Cardiac muscle cell (in vitro differentiated cells and primary cell): Measurements from ENCODE around the gene STING1. TPM values are rescaled to one million over a fixed set of nuclear protein-coding genes. Genes with fewer than 3 reads are reported as not detected.

ENCODE experiments used
- DNase-seq, 2 donors: peaks; one replicate each; pipeline versions ENCODE4 v3.0.0 to v3.0.0-alpha.2; 2010 to 2017; ENCODE audit warnings: low read depth in 1 of 2, low spot score in 1 of 2
- H3K27ac ChIP-seq: fragments of 200-600 bp; sonication (generic); 2 replicates; pipeline ENCODE4 v1.5.1; 2016
- H3K27me3 ChIP-seq: fragments of 200-600 bp; sonication (generic); 2 replicates; pipeline ENCODE4 v1.6.0; 2016; ENCODE audit warnings: control low read depth
- H3K36me3 ChIP-seq: fragments of 200-600 bp; sonication (generic); 2 replicates; pipeline ENCODE4 v1.5.1; 2016; ENCODE audit warnings: control low read depth
- H3K4me1 ChIP-seq: fragments of 200-600 bp; sonication (generic); 2 replicates; pipeline ENCODE4 v1.8.1; 2017; ENCODE audit warnings: low read depth, mild to moderate bottlenecking, mixed run types
- H3K4me3 ChIP-seq: fragments of 200-600 bp; sonication (generic); 2 replicates; pipeline ENCODE4 v1.5.1; 2016; ENCODE audit warnings: mild to moderate bottlenecking
- H3K9me3 ChIP-seq: fragments of 200-600 bp; sonication (generic); 2 replicates; pipeline ENCODE4 v1.5.1; 2017; ENCODE audit warnings: low read depth, mild to moderate bottlenecking, control low read depth
- polyA plus RNA-seq: library from polyadenylated mRNA; unstranded; fragments of >200 nt; fragmentation: Nextera tagmentation; extraction: Ambion mirVana; gene quantifications from 2 replicates; pipeline ENCODE4 v1.2.1, GENCODE V29; 2016
- total RNA-seq: library from RNA; depleted of rRNA; stranded (reverse); fragments of >200 nt; gene quantifications from 2 replicates; pipeline ENCODE4 v1.2.3, GENCODE V29; 2016
- TF ChIP-seq, protein P1 (sequence below): IDR thresholded peaks from 2 replicates; pipeline ENCODE4 v1.5.1; 2012; ENCODE audit warnings: low read depth, mild to moderate bottlenecking, low read length

The STING1 gene
- total and polyA plus RNA-seq, 2 experiments from 2014 or later, result 69.0 to 79.2 TPM

DNA sequence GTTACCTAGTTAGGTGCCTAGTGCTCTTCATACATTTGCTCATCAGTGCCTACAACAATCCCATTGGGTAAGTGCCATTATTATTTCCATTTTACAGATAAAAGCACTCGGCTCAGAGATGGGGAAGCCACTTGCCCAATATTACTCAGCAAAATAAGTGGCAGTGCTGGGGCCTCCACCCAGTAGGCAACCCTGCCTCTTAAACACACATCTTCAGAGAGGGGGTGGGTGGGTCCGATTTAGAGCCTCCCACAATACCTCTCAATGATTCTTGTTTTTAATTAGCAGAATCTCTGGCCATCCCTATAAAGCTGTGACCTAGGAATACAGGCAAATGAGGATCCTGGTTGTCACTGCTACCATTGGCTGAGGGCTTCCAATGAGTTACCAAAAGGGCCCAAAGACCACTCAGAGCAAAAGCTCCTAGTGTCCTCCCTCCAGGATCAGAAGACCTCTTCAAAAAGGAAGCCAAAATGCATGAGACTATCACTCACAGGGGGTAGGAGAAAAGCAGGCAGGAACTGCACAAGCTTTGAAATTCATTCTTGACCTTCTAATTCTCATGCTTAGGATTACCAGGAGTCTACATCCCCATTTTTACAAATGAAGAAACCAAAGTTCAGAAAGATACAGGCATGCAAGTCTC lies 42.5 kb upstream of the STING1 start:
- TF ChIP-seq, protein P1, sequence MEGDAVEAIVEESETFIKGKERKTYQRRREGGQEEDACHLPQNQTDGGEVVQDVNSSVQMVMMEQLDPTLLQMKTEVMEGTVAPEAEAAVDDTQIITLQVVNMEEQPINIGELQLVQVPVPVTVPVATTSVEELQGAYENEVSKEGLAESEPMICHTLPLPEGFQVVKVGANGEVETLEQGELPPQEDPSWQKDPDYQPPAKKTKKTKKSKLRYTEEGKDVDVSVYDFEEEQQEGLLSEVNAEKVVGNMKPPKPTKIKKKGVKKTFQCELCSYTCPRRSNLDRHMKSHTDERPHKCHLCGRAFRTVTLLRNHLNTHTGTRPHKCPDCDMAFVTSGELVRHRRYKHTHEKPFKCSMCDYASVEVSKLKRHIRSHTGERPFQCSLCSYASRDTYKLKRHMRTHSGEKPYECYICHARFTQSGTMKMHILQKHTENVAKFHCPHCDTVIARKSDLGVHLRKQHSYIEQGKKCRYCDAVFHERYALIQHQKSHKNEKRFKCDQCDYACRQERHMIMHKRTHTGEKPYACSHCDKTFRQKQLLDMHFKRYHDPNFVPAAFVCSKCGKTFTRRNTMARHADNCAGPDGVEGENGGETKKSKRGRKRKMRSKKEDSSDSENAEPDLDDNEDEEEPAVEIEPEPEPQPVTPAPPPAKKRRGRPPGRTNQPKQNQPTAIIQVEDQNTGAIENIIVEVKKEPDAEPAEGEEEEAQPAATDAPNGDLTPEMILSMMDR, result no peak
- Histone ChIP-seq H3K9me3 (no peaks in the 10 kb centered on the region), H3K27ac (no peak overlapping the region), H3K4me1 (peaks cover 9% of the 10 kb centered on the region), H3K4me3 (no peak overlapping the region), H3K27me3 (no peaks in the 10 kb centered on the region), H3K36me3 (no peaks in the 10 kb centered on the region)
- DNase-seq, result no peak

DNA sequence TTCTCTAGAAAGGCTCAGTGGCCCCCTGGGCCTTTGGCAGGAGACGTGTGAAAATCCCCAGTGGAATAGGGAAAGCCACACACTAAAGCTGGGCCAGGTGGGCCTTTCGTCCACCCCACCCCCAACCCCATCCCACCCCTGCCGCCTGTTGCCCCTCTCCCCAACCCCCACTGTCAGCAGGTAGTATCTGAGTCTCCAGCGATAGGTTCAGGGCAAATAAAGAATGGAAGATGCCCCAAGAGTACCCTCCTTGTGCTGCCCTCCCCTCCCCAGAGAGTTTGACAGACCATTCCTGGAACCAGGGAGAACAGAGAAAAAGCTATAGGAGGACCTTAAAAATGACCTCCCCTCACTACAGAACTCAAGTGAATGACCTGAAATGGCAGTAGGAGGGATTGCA lies 41.9 kb upstream of the STING1 start:
- Histone ChIP-seq H3K4me3 (no peak overlapping the region), H3K27ac (no peak overlapping the region), H3K27me3 (no peaks in the 10 kb centered on the region), H3K4me1 (peaks cover 9% of the 10 kb centered on the region), H3K36me3 (no peaks in the 10 kb centered on the region), H3K9me3 (no peaks in the 10 kb centered on the region)
- DNase-seq, result no peak
- TF ChIP-seq, protein P1, result no peak

DNA sequence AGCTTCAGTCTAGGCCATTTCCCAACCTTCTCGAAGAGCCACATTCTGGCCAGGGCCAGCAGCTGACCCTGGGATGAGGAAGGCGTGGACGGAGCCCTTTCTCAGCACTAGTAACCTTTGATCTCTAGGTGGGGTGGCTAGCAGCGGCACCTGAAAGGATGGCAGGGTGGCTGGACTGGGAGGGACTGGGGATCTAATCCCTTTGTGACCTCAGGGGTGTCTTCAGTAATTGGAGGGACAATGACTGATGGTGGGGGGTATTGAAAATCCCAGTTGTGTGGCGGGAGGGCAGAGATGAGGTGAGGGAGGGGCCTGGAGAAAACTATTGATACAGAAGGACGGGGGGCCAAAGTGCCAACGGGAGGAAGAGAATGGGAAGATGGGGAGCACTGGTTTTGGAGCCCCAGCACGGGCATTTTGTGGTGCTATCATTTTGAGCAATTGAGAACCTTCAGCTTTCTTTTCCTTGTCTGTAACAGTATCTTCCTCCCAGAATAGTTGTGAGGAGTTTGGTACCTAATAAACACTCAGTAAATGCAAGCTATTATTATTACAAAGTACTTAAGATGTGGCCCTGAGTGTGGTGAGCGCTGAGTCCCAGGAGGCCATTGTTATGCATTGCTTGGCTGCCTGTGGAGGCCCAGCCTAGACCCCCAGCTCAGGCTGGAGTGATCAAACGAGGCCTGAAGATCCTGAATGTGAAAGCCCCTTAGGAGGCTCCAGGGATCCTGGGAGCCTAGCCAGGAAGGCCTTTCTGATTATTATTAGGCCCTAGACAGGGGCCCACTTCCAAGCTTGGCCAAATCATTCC lies 41.3 kb upstream of the STING1 start:
- H3K4me3 ChIP-seq, result no peak overlapping the region
- DNase-seq, result no peak
- H3K36me3 ChIP-seq, result no peaks in the 10 kb centered on the region
- H3K4me1 ChIP-seq, result peaks cover 10% of the 10 kb centered on the region
- TF ChIP-seq, protein P1, result no peak
- H3K27ac ChIP-seq, result no peak overlapping the region
- H3K9me3 ChIP-seq, result no peaks in the 10 kb centered on the region
- H3K27me3 ChIP-seq, result no peaks in the 10 kb centered on the region

DNA sequence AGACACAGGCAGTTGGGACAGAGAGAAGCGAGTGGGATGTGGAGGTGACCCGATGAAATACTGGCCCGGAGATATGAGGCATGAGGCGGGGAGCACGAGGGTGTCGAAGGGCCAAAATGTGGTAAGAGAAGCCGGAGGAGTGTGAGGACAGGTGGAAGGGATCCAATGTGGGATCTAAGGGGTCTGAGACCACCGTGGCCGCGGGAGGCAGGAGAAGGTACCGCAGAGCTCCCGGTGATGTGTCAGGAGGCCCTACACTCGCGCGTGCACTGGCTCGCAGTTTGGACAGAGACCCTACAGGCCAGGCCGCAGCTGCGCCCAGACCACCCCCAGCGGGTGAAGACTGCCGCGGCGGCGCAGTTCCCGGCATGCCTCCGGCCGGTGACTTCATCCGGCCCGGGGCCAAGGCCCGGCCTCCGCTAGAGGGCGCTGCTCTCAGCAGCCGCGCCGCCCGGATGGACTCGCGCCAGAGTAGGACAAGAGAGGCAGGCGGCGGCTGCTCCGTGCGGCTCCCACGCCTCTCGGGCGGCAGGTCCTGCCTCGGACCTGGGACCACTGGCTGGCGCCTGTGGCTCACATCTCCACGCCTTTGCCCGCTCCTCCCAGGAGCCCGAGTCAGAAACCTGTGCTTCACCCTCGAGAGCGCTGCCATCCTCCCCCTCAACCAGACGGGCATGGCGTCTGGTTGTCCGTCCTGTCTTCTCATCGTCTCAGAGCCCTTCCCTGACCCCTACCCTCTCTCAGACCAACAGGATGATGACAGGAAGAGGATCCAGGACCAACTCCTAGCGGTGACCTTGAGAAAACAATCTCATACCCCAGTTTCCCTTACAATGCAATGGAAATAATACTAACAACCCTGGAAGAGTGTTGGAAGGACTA lies 35.4 kb upstream of the STING1 start:
- peak; percentile 91 to 94 for DNase-seq
- H3K27ac ChIP-seq, result peak overlapping the region; percentile 67
- H3K9me3 ChIP-seq, result no peaks in the 10 kb centered on the region
- peak overlapping the region; percentile 16 for H3K4me3 ChIP-seq
- no peaks in the 10 kb centered on the region for H3K36me3 ChIP-seq
- H3K4me1 ChIP-seq, result peaks cover 8% of the 10 kb centered on the region
- H3K27me3 ChIP-seq, result no peaks in the 10 kb centered on the region
- TF ChIP-seq, protein P1, result peak; percentile 90

DNA sequence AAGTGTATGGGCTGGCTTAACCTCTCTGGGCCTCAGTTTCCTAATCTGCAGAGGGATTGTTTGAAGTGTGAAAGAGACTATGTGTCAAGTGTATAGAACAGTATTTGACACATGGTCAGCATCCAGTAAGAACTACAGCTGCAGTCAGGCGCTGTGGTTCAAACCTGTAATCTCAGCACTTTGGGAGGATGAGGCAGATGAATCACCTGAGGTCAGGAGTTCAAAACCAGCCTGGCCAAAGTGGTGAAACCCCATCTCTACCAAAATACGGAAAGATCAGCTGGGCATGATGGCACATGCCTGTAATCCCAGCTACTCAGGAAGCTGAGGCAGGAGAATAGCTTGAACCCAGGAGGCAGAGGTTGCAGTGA lies 31.9 kb upstream of the STING1 start:
- no peak for DNase-seq
- no peak overlapping the region for H3K4me3 ChIP-seq
- no peaks in the 10 kb centered on the region for H3K9me3 ChIP-seq
- H3K27me3 ChIP-seq, result no peaks in the 10 kb centered on the region
- no peak overlapping the region for H3K27ac ChIP-seq
- H3K36me3 ChIP-seq, result no peaks in the 10 kb centered on the region
- TF ChIP-seq, protein P1, result no peak
- H3K4me1 ChIP-seq, result peaks cover 8% of the 10 kb centered on the region
